IPS-NIHi7 (cell line): ENCODE results near the gene CXCL12.

ENCODE experiments used
- DNase-seq: peaks from one replicate; pipeline ENCODE4 v3.0.0; 2012; ENCODE audit warnings: mixed read lengths; ENCODE audit errors: extremely low spot score

The CXCL12 gene

GRCh38 chr10:44399659-44400451 lies 15.0 kb upstream of the CXCL12 start:
- DNase-seq, result no peak

GRCh38 chr10:44398747-44399658 lies 14.1 kb upstream of the CXCL12 start:
- no peak for DNase-seq

DNA sequence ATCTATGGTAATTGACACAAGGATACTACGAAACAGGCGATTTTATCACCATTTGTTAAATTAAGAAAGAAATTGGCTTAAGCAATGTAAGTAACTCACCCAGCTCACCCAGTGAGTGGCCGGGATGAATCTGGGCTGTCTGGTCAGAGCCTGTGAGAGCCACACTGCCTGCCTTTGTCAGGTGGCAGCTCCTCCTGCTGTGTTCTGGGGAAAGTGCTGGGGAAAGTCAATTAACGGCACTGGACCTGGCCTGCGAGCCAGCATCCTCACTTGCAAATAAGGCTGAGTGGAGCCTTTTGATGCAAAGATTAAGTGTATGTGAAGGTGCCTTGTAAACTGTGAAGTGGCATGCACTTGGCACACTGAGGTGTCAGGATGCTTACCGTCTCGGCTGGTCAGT lies 13.4 kb upstream of the CXCL12 start:
- DNase-seq, result no peak

GRCh38 chr10:44397476-44398225 lies 12.8 kb upstream of the CXCL12 start:
- DNase-seq, result no peak

GRCh38 chr10:44396671-44397191 lies 11.8 kb upstream of the CXCL12 start:
- no peak for DNase-seq

GRCh38 chr10:44395902-44396670 lies 11.2 kb upstream of the CXCL12 start:
- no peak for DNase-seq

- no peak for DNase-seq
Measured at GRCh38 chr10:44395396-44395795, 10.5 kb upstream of the CXCL12 start.

DNA sequence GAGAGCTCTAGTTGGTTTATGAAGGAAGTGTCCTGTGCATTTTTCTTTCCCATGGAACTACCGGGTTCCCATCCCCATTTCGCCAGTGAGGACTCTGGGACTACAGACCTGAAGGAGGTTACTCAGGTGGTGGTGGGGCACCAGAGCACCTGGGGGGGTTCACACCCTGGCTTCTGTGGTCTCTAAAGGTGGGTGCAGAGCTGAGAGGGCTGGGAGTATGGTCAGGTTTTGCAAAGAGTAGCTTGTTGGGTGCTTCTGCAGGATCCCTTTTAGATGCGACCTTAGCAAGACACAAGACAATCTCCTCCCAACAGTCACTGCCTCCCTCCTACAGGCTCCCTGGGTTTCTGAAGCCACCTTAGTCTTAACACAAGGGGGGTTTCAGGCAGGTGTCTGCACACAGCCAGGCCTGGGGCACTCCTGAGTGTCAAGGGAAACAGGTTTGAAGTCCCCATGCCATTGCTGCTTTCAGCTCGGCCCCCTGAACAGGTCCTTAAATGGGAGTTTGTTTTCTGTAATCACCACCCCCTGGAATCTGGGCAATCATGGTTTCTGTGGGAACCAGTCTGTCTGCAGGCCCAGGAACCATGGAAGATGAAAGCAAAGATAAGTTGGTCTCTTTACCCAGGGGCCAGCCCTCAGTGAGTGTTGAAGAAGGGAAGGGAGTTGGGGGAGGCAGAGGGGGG lies 9.9 kb upstream of the CXCL12 start:
- DNase-seq, result no peak

DNA sequence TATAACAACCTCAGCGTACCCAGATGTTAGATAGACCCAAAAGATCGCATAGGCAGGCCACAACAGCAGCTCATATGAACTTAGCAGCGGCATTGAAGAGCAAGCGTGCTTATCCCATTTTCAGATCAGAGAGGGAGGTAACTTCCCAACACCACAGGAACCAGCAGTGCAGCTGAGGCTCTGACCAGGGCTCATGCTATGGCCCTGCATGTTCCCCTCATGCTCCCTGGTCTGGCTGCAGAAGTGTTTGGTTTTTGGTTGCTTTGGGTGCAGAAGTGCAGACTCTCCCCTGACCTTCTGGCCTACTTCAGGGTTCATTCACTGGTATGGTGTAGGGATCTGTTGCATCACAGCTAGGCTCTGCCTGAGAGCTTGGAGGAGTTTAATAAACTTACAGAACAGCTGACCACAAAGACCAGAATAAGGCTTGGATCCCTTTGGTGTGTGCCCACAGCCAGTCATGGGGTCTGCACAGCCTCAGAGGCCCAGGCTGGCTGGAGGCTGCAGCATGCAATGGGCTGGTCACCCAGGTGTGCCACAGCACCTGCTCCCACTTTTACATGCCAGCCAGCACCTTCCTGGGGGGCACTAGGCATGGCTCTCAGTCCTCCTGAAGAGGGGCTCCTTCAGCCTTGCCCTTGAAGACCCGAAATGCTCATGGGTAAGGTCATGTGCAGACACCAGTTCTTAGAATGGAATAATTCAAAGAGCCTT lies 9.1 kb upstream of the CXCL12 start:
- DNase-seq, result no peak

- DNase-seq, result no peak
Measured at GRCh38 chr10:44393051-44393630, 8.2 kb upstream of the CXCL12 start.

DNA sequence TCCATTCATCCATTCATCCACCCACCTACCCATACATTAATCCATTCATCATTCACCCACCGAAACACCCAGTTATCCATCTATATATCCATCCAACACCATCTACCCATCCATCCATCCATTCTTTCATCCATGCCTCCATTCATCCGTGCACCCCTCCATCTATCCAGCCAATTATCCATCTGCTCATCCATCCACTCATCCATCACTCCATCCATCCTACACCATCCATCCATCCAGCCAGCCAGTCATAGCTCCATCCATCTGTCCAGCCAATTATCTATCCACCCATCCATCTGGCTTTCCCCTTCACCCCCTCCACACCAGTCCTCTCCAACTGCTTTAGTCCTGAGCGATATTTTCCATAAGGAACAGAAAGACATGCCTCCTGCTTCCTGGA lies 7.5 kb upstream of the CXCL12 start:
- DNase-seq, result no peak

DNA sequence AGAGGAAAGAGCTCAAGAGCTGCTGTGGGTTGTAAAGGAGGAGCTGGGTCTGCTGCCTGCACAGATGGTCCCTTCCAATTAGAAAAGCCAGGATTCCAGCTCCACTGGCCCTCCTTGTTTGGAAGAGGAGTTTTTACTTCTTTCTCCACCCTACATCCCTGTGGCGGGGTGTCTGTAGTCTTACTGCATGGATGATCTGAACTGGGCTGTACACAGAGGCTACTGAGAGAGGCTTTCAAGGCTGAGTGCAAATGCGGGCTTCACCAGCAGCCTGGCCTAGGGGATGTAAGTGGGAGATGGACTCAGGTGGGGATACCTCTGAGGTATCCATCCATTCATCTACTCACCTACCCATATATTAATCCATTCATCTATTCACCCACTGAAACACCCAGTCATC lies 7.1 kb upstream of the CXCL12 start:
- DNase-seq, result no peak

DNA sequence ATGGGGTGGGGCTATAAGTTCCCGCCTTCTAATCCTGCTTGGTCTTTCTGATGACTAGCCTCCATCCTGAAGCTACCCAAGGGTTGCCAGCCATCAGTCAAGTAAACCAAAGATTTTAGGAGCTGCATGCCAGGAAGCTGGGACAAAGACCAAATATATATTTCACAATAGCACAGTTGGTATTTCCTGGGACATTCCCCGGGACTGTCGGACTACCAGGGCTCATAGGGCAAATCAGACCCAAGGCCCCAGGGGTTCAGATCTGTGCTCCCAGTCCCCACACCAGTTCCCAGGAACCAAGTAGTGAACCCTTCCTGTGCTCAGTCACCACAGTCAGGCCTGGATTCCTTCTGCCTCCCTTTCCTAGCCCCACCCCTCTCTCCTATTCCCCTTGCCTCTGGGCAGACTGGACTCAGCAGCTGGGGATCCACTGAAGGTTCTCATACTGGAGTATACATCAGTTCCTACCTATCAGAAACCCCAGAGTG lies 5.7 kb upstream of the CXCL12 start:
- DNase-seq, result no peak

- DNase-seq, result no peak
Measured at GRCh38 chr10:44389556-44389955, 4.7 kb upstream of the CXCL12 start.

- no peak for DNase-seq
Measured at GRCh38 chr10:44389150-44389549, 4.3 kb upstream of the CXCL12 start.

DNA sequence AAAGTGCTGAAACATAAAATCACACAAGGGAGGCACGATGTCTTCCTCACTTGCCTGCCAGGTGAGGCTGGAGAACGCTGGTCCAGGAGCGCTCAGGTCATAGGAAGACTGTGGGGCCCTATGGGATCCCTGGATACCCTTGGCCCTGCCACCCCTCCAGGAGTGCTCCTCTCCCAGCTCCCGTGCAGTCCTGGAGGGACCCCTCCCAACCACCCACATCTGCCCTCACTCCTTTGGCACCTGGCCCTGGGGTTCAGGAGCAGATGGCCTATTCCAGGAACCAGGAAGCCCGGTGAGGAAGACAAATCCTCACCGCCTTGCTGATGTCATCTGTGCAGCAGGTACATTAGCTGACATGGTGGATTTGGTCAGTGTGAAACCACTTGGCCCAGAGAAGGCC lies 3.7 kb upstream of the CXCL12 start:
- no peak for DNase-seq

GRCh38 chr10:44387853-44388251 lies 3.0 kb upstream of the CXCL12 start:
- no peak for DNase-seq

GRCh38 chr10:44386546-44387052 lies 1.7 kb upstream of the CXCL12 start:
- peak; percentile 88 for DNase-seq
